HEK293 (cell line): ENCODE measurements around the gene BTBD16.

Source experiments
- REPIN1 ChIP-seq: fragments of 450-650 bp; formaldehyde crosslinking; IDR thresholded peaks from 2 replicates; pipeline ENCODE4 v1.5.1; 2017; ENCODE audit warnings: missing biosample characterization, missing genetic modification characterization, low read depth
- YY1 ChIP-seq: fragments of 450-650 bp; formaldehyde crosslinking; IDR thresholded peaks from 2 replicates; pipeline ENCODE4 v1.5.1; 2018; ENCODE audit warnings: missing biosample characterization, missing genetic modification characterization
- ZEB2 ChIP-seq: fragments of 450-650 bp; formaldehyde crosslinking; IDR thresholded peaks from 2 replicates; pipeline ENCODE4 v1.5.1; 2016; ENCODE audit warnings: missing biosample characterization, missing genetic modification characterization
- ZFP37 ChIP-seq: fragments of 450-650 bp; formaldehyde crosslinking; IDR thresholded peaks from 2 replicates; pipeline ENCODE4 v1.5.1; 2016; ENCODE audit warnings: missing biosample characterization, missing genetic modification characterization
- ZNF112 ChIP-seq: fragments of 450-650 bp; formaldehyde crosslinking; IDR thresholded peaks from 2 replicates; pipeline ENCODE4 v1.5.0; 2017; ENCODE audit warnings: missing biosample characterization, missing genetic modification characterization
- ZNF747 ChIP-seq: fragments of 450-650 bp; formaldehyde crosslinking; IDR thresholded peaks from 2 replicates; pipeline ENCODE4 v1.5.1; 2016; ENCODE audit warnings: missing biosample characterization, missing genetic modification characterization
- TF ChIP-seq, protein P1 (sequence below): fragments of 450-650 bp; formaldehyde crosslinking; IDR thresholded peaks from 2 replicates; pipeline ENCODE4 v1.5.1; 2016; ENCODE audit warnings: missing biosample characterization, missing genetic modification characterization, borderline replicate concordance
- TF ChIP-seq, protein P2 (sequence below): fragments of 450-650 bp; formaldehyde crosslinking; IDR thresholded peaks from 2 replicates; pipeline ENCODE4 v1.5.1; 2016; ENCODE audit warnings: missing biosample characterization, missing genetic modification characterization
- TF ChIP-seq, protein P3 (sequence below): fragments of 450-650 bp; formaldehyde crosslinking; IDR thresholded peaks from 2 replicates; pipeline ENCODE4 v1.5.1; 2016; ENCODE audit warnings: missing biosample characterization, missing genetic modification characterization
- TF ChIP-seq, protein P4 (sequence below): fragments of 450-650 bp; formaldehyde crosslinking; IDR thresholded peaks from 2 replicates; pipeline ENCODE4 v1.5.1; 2016; ENCODE audit warnings: missing biosample characterization, missing genetic modification characterization
- TF ChIP-seq, protein P5 (sequence below): fragments of 450-650 bp; formaldehyde crosslinking; IDR thresholded peaks from 2 replicates; pipeline ENCODE4 v1.5.1; 2016; ENCODE audit warnings: missing biosample characterization, missing genetic modification characterization
- TF ChIP-seq, protein P6 (sequence below): fragments of 450-650 bp; formaldehyde crosslinking; IDR thresholded peaks from 2 replicates; pipeline ENCODE4 v1.5.1; 2016; ENCODE audit warnings: missing biosample characterization, missing genetic modification characterization
- TF ChIP-seq, protein P7 (sequence below): fragments of 450-650 bp; formaldehyde crosslinking; IDR thresholded peaks from 2 replicates; pipeline ENCODE4 v1.5.1; 2017; ENCODE audit warnings: missing biosample characterization, mild to moderate bottlenecking, missing genetic modification characterization, moderate library complexity

DNA sequence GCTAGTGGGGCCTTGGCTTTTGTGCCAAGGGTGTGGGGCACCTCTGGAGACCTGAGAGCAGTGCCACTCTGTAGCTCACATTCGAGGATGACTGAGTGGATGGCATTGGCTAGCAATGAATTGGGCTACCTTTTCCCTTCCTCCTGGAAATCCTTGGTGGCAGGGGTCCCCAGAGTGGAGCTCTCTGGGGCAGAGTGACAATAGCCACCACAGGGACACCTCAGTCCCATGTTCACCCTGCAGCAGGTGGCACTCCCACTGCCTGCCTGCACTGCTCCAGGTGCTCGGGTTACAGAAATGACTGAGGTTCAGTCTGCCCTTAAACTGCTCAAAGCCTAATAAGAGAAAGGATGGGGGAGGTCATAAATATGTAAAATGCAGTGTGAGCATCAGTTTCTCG lies 17.8 kb downstream of the BTBD16 start:
- TF ChIP-seq ZNF747, result no peak
- TF ChIP-seq, protein P1, sequence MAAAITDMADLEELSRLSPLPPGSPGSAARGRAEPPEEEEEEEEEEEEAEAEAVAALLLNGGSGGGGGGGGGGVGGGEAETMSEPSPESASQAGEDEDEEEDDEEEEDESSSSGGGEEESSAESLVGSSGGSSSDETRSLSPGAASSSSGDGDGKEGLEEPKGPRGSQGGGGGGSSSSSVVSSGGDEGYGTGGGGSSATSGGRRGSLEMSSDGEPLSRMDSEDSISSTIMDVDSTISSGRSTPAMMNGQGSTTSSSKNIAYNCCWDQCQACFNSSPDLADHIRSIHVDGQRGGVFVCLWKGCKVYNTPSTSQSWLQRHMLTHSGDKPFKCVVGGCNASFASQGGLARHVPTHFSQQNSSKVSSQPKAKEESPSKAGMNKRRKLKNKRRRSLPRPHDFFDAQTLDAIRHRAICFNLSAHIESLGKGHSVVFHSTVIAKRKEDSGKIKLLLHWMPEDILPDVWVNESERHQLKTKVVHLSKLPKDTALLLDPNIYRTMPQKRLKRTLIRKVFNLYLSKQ (tag by site-specific recombination), result no peak
- TF ChIP-seq, protein P2, sequence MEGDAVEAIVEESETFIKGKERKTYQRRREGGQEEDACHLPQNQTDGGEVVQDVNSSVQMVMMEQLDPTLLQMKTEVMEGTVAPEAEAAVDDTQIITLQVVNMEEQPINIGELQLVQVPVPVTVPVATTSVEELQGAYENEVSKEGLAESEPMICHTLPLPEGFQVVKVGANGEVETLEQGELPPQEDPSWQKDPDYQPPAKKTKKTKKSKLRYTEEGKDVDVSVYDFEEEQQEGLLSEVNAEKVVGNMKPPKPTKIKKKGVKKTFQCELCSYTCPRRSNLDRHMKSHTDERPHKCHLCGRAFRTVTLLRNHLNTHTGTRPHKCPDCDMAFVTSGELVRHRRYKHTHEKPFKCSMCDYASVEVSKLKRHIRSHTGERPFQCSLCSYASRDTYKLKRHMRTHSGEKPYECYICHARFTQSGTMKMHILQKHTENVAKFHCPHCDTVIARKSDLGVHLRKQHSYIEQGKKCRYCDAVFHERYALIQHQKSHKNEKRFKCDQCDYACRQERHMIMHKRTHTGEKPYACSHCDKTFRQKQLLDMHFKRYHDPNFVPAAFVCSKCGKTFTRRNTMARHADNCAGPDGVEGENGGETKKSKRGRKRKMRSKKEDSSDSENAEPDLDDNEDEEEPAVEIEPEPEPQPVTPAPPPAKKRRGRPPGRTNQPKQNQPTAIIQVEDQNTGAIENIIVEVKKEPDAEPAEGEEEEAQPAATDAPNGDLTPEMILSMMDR (tag by site-specific recombination), result no peak
- TF ChIP-seq REPIN1 (tag by site-specific recombination), result no peak
- TF ChIP-seq, protein P3, sequence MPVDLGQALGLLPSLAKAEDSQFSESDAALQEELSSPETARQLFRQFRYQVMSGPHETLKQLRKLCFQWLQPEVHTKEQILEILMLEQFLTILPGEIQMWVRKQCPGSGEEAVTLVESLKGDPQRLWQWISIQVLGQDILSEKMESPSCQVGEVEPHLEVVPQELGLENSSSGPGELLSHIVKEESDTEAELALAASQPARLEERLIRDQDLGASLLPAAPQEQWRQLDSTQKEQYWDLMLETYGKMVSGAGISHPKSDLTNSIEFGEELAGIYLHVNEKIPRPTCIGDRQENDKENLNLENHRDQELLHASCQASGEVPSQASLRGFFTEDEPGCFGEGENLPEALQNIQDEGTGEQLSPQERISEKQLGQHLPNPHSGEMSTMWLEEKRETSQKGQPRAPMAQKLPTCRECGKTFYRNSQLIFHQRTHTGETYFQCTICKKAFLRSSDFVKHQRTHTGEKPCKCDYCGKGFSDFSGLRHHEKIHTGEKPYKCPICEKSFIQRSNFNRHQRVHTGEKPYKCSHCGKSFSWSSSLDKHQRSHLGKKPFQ (tag by site-specific recombination), result no peak
- no peak for TF ChIP-seq YY1
- no peak for TF ChIP-seq ZFP37
- TF ChIP-seq, protein P4, sequence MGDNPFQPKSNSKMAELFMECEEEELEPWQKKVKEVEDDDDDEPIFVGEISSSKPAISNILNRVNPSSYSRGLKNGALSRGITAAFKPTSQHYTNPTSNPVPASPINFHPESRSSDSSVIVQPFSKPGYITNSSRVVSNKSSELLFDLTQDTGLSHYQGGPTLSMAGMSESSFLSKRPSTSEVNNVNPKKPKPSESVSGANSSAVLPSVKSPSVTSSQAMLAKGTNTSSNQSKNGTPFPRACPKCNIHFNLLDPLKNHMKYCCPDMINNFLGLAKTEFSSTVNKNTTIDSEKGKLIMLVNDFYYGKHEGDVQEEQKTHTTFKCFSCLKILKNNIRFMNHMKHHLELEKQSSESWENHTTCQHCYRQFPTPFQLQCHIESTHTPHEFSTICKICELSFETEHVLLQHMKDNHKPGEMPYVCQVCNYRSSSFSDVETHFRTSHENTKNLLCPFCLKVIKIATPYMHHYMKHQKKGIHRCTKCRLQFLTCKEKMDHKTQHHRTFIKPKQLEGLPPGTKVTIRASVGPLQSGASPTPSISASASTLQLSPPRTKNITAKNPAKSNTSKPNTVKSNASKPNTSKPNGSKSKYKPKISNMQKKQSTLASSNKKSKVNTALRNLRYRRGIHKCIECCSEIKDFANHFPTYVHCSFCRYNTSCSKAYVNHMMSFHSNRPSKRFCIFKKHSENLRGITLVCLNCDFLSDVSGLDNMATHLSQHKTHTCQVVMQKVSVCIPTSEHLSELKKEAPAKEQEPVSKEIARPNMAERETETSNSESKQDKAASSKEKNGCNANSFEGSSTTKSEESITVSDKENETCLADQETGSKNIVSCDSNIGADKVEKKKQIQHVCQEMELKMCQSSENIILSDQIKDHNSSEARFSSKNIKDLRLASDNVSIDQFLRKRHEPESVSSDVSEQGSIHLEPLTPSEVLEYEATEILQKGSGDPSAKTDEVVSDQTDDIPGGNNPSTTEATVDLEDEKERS (tag by site-specific recombination), result no peak
- TF ChIP-seq ZEB2, result no peak
- TF ChIP-seq ZNF112 (tag by site-specific recombination), result no peak
- TF ChIP-seq, protein P5, sequence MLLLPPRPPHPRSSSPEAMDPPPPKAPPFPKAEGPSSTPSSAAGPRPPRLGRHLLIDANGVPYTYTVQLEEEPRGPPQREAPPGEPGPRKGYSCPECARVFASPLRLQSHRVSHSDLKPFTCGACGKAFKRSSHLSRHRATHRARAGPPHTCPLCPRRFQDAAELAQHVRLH (tag by site-specific recombination), result no peak
- TF ChIP-seq, protein P6, sequence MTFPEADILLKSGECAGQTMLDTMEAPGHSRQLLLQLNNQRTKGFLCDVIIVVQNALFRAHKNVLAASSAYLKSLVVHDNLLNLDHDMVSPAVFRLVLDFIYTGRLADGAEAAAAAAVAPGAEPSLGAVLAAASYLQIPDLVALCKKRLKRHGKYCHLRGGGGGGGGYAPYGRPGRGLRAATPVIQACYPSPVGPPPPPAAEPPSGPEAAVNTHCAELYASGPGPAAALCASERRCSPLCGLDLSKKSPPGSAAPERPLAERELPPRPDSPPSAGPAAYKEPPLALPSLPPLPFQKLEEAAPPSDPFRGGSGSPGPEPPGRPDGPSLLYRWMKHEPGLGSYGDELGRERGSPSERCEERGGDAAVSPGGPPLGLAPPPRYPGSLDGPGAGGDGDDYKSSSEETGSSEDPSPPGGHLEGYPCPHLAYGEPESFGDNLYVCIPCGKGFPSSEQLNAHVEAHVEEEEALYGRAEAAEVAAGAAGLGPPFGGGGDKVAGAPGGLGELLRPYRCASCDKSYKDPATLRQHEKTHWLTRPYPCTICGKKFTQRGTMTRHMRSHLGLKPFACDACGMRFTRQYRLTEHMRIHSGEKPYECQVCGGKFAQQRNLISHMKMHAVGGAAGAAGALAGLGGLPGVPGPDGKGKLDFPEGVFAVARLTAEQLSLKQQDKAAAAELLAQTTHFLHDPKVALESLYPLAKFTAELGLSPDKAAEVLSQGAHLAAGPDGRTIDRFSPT (tag by site-specific recombination), result no peak
- TF ChIP-seq, protein P7, sequence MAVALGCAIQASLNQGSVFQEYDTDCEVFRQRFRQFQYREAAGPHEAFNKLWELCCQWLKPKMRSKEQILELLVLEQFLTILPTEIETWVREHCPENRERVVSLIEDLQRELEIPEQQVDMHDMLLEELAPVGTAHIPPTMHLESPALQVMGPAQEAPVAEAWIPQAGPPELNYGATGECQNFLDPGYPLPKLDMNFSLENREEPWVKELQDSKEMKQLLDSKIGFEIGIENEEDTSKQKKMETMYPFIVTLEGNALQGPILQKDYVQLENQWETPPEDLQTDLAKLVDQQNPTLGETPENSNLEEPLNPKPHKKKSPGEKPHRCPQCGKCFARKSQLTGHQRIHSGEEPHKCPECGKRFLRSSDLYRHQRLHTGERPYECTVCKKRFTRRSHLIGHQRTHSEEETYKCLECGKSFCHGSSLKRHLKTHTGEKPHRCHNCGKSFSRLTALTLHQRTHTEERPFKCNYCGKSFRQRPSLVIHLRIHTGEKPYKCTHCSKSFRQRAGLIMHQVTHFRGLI (tag by site-specific recombination), result no peak
